NK-92 (cell line): ENCODE data around the gene VIPAS39.

Experiments
- DNase-seq: peaks from one replicate; lab custom pipeline; 2025; ENCODE audit not compliant: unreplicated experiment; lab: John Stamatoyannopoulos, UW

Gene VIPAS39

GRCh38 chr14:77457522-77458248 is at the start of gene VIPAS39, which contains the start of gene AHSA1:
TSS of gene VIPAS39 (minus strand) at chr14:77457601. CDS start at chr14:77454102, 3,499 bp downstream.
TSS of gene AHSA1 (plus strand) at chr14:77458093. CDS start at chr14:77458190, 97 bp downstream.
- DNase-seq = peak; percentile 85

GRCh38 chr14:77505031-77505430 is 47.6 kb upstream of the VIPAS39 start:
- no peak for DNase-seq

DNA sequence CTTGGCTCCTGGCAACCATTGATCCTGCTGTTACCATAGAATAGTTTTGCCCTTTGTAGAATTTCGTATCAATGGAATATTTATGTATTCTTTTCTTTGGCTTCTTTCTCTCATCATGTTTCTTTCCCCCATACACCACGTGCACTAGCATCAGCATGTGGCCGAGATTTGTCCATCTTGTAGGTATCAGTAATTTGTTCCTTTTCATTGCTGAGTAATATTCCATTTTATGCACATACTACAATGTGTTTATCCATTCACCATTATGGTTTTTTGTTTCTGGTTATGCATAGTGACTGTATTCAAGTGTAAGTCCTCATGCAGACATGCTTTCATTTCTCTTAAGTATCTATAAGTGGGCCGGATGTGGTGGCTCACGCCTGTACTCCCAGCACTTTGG is 45.7 kb upstream of the VIPAS39 start:
- no peak for DNase-seq

DNA sequence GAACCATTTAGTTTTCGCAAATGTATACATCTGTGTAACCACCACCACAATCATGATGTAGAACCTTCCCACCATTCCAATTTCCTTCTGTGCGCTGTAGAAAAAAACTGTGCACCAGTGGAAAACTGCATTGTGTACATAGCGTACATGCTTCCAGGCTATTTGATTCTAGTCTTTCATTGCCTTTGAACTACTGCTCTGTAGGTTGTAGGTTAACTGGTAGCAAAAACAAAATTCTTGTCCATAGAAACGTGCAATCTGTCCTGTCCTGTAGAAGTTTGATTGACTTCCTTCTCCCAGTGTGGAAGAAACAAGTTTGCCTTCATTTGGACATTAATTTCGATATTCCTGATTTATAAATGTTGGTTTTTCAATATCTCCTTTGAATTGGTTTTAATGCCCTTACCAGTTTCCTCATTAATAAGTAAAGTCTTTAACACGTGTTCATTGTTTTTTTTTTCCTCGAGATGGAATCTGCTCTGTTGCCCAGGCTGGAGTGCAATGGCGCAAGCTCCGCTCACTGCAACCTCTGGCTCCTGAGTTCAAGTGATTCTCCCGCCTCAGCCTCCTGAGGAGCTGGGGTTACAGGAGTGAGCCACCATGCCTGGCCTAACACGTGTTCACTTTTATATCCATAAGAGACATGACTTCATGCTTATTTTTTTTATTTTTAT is 44.8 kb upstream of the VIPAS39 start:
- no peak for DNase-seq

- no peak for DNase-seq
Observed at GRCh38 chr14:77498984-77499527, 41.7 kb upstream of the VIPAS39 start.

DNA sequence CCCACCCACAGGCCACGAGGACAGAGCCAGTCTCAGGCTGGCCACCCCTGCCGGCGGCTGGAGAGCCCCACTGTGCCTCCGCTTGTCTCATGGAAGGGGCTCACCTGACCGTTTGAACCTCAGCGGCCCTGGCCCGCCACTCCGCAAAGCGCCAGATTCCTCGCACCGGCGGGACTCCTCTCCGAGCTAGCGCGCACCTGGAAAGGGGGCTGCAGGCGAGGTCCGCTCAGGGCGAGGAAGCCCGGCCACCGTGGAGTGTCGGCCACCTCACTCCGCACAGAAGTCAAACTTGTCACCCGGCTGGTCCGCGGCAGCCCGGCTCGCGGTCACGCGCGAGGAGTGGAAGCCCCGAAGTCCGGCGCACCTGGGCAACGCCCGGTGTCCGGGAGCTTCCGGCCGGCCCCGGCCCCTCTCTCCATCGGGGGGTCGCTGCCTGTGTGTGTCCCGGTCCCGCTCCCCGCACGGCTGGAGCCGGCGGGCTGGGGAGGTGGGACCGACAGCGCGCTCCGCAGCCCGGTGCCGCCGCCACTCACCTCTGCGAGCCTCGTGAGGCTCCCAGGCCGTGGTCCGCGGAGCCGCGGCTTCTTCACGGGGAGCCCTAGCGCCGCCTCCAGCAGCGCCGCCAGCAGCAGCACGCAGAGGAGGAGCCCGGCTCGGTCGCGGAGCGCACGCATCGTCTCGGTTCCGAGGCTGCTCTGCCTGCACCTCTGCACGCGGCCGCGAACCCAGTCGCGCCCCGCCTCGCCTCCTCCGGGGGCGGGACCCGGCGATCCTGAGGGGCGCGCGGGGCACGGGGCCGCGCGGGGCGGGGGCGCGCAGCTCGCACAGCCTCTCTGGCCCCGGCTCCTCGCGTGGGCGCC is 40.9 kb upstream of the VIPAS39 start, which contains the start of gene ISM2:
ISM2 (minus strand) TSS at position 697 of the 860 bp plus-strand sequence; CDS start at position 674, 23 bp downstream.
- no peak for DNase-seq

DNA sequence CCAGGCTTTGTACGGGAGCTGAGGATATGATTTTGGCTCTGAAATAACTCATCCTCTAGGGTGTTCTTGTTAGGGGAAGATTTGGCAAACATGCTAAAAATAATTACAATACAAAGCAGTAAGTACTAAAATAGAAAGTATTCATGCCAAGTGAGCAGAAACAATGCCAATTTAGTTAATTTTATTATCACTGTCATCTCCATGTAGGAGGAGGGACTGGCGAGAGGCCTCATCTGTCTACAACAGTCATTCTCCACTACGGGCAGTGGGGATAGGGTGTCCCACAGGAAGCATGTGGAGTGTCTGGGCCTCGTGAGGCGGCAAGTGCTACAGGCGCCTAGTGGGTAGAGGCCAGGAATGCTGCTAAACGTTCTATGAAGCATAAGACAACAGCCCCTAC is 37.9 kb upstream of the VIPAS39 start:
- DNase-seq = no peak

GRCh38 chr14:77491056-77491455 is 33.7 kb upstream of the VIPAS39 start:
- DNase-seq = no peak

DNA sequence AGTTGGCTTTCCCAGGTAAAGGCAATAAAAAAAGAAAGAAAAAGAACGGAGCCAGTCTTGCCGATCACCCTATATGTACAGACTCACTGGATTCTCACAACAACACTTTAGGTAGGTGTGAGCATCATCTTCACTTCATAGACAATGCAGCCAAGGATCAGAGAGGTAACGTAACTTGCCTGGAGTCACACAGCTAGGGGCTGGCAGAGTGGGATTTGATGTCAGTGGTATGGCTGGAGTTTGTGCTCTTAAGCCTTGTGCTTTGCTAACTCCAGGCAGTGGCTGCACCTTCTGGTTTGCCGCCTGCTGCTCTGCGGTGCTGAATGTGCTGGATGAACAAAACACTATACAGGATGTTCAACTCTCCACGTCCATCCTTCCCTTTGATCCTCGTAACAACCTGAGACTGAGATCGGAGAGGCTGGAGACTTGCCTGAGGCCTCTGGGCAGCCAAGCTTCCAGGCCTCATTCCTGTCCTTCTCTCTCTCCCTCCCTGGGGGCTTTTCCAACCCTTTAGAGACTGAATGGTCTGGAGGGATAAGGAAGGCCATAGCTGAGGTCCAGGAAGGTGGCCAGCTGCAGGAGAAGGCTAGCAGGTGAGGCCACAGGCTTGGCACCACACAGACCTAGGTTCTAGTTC is 33.1 kb upstream of the VIPAS39 start:
- DNase-seq = no peak

- no peak for DNase-seq
Observed at GRCh38 chr14:77489041-77489440, 31.6 kb upstream of the VIPAS39 start.

DNA sequence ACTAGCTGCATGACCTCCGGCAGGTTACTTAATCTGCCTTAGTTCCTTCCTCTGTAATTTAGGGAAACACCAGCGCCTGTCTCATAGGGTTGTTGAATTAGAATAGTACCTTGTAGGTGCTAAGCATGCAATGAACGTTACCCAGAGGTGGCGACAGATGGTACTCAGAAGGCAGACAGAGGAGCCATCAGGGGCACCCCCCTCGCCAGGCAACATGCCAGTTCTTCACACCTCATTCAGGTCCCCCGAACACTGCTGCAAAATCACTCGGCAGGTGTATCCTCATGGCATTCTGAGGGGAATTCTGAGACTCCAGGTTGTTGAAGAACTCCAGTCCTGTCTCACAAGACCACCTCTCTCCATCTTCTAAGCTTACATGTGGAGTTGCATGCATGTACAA is 31.2 kb upstream of the VIPAS39 start:
- no peak for DNase-seq

DNA sequence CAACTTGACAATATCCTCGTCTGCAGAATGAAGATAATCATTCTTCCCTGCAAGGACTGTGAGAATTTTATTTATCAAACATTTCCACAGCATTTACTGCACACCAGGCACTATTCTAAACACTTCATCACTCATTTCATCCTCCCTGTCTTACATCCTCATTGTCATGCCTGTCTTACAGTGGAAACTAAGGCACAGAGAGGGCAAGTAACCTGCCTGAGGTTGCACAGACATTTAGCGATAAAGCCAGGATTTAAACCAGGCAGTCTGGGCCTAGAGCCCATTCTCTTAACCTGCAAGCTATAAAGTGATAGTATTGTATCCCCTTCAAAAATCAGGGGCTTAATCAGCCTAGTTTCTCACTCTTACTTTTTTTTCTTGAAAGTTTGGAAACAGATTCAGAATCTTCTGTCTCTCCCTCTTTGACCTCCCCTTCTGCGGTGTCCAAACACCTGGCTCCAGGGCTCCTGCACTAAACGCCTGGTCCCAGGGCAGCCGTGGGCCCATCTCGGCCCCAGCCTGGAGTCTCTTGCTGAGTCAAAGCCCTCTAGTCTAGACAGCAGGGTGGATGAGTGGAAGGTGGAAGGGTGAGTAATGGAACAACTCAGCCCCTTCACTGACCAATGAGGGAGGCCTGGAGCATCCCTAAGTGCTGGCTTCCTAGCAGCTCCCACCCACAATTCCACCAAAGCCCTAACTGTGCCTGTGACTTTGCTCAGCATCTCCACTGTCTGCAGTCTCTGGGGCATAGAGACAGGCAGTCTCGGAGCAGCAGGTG is 28.7 kb upstream of the VIPAS39 start:
- DNase-seq = no peak

GRCh38 chr14:77485256-77485655 is 27.9 kb upstream of the VIPAS39 start:
- DNase-seq = no peak

- DNase-seq = no peak
Observed at GRCh38 chr14:77482422-77482821, 25.0 kb upstream of the VIPAS39 start.

DNA sequence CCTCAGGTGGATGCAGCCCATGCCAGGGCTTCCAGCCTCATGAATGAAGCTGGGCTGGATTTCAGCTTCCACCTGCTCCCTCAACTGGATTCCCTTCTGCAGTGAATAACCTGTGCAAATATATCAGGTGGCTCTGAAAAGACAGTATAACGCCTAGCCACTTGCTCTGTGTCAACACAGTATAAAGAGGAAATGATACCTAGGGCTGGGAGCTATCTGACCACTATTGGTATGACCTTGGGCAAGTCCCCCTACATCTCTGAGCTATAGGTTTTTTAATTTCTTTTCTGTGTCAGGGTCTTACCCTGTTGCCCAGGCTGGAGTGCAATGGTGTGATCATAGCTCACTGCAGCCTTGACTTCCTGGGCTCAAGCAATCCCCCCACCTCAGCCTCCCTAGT is 21.4 kb upstream of the VIPAS39 start:
- DNase-seq = no peak

DNA sequence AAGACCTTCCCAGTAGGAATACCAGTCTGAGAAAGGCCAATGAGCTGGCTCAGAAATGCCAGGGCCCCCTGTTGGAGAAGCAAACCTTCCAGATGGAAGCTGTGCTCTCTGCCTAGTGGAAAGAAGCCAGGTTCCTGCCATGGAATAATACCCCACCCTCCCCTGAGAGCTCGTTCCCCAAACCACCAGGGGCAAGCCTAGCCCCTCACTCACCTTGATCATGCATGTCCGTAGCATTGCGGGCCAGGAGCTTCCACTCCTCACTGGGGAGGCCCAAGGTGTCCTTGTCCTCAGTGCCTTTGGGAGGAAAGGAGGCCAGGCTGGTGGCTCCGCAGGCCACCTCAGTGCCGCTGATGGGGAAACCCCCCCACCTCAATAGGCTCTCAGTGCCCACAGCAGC is 20.6 kb upstream of the VIPAS39 start:
- DNase-seq = no peak

DNA sequence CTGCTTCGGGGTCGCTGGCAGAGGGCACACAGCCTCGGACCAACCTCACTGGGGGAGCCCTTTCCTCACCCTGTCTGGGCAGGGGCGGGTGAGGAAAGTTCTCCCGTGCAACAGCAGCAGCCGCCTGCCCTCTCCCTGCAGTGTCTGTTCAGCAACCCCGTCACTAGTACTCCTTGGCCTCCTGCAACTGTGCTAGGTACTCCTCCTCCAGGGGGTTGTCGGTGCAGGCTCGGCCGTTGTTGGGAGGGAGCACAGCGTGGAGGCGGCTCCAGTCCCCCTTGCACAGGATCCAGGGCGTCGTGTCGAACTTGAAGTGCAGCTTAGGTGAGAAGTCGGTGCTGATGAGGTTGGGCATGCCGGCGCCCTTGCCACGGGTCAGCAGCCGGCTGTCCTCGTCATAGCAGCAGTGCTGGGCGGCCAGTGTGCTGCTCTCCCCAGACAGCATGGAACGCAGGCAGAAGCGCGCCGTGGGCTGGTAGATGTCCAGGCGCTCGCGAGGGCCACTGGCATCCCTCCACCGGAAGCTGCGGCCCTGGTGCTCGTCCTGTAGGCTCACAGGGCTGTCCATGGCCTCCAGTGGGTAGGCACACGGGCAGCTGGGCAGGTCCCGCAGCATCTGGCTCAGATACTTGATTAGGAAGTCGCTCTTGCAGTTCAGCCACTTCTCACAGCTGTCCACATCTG is 18.2 kb upstream of the VIPAS39 start:
- no peak for DNase-seq

- no peak for DNase-seq
Observed at GRCh38 chr14:77474479-77475177, 17.2 kb upstream of the VIPAS39 start.

DNA sequence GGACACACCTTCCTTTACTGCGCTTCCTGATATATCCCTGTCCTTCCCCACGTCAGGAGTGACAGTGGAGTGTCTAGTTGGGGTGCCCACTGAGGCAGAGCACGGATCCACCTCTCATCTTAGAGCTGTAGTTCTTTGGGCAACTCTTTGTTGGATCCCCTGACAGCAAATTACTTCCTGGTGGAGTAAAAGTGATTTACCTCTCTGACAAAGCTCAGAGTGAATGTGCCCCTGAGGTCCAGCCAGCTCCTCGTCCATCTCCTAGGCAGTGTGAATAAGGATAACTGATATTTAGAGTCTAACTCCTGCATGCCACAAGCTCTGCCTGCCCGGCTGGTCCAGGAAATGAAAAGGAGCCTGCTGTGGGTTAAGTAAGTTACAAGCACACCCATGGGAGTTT is 16.5 kb upstream of the VIPAS39 start:
- no peak for DNase-seq
